AG04450 (cell line): Measurements from ENCODE around the gene TRIO. TPM values are rescaled to one million over a fixed set of nuclear protein-coding genes. Genes with fewer than 3 reads are reported as not detected.
"Not testable (repeated sequence)": the region's sequence is repeated elsewhere in the genome, so short reads cannot be mapped to it uniquely, and the experiment has no call there.

Experiments used
- CTCF ChIA-PET: fragments of 300-600, 350-600 bp; formaldehyde crosslinking; extraction: SDS; loops from one replicate; lab custom pipeline; 2022; ENCODE audit warnings: antibody characterized with exemption, inconsistent platforms; lab: Charles Lee
- POLR2A ChIA-PET: fragments of 350-600 bp; formaldehyde crosslinking; extraction: SDS; loops from one replicate; lab custom pipeline; 2021; ENCODE audit warnings: antibody characterized with exemption, inconsistent platforms; lab: Yijun Ruan, JAX
- DNase-seq: peaks from one replicate; pipeline ENCODE4 v3.0.0-alpha.2; 2011; ENCODE audit warnings: low read depth, low spot score
- H3K27ac ChIP-seq: one replicate; pipeline ENCODE4 v1.5.1; 2012; ENCODE audit warnings: low read depth, low read length, control low read depth
- H3K27me3 ChIP-seq: one replicate; pipeline ENCODE4 v1.6.0; 2012; ENCODE audit warnings: low read length; ENCODE audit not compliant: control insufficient read depth, insufficient read depth
- H3K4me3 ChIP-seq: 2 replicates; pipeline ENCODE4 v1.5.1; 2011; ENCODE audit warnings: mild to moderate bottlenecking, low read depth, low read length, control low read depth
- H3K9me3 ChIP-seq: 2 replicates; pipeline ENCODE4 v1.5.1; 2012; ENCODE audit warnings: low read length; ENCODE audit not compliant: control insufficient read depth, insufficient read depth
- polyA plus RNA-seq: library from polyadenylated mRNA; depleted of rRNA; stranded (reverse); fragments of >200 nt; gene quantifications from 2 replicates; pipeline ENCODE4 v1.2.3, GENCODE V29; 2011
- TF ChIP-seq, protein P1 (sequence below): IDR thresholded peaks from 2 replicates; pipeline ENCODE4 v1.5.1; 2011; ENCODE audit warnings: low read depth, low read length, control low read depth, inconsistent platforms

TRIO gene
- polyA plus RNA-seq, 1 experiment, result 268 TPM

- Histone ChIP-seq H3K9me3 (no peaks in the 10 kb centered on the region), H3K4me3 (no peak overlapping the region), H3K27me3 (no peaks in the 10 kb centered on the region), H3K27ac (no peak overlapping the region)
- TF ChIP-seq, protein P1, sequence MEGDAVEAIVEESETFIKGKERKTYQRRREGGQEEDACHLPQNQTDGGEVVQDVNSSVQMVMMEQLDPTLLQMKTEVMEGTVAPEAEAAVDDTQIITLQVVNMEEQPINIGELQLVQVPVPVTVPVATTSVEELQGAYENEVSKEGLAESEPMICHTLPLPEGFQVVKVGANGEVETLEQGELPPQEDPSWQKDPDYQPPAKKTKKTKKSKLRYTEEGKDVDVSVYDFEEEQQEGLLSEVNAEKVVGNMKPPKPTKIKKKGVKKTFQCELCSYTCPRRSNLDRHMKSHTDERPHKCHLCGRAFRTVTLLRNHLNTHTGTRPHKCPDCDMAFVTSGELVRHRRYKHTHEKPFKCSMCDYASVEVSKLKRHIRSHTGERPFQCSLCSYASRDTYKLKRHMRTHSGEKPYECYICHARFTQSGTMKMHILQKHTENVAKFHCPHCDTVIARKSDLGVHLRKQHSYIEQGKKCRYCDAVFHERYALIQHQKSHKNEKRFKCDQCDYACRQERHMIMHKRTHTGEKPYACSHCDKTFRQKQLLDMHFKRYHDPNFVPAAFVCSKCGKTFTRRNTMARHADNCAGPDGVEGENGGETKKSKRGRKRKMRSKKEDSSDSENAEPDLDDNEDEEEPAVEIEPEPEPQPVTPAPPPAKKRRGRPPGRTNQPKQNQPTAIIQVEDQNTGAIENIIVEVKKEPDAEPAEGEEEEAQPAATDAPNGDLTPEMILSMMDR, result no peak
- POLR2A ChIA-PET, result interaction anchor here (0.9 kb wide), 1 partner anchor 12 kb away, joined by 3 read pairs; no protein-coding TSS in a partner anchor
- CTCF ChIA-PET, result no interaction called here
- DNase-seq, result no peak
These were observed 286.2 kb downstream of the TRIO start for GRCh38 chr5:14429101-14430050.

GRCh38 chr5:14431534-14431933, 288.4 kb downstream of the TRIO start:
- ChIA-PET CTCF (interaction anchor here (1.1 kb wide), 1 partner anchor 217 kb away, joined by 3 read pairs; no protein-coding TSS in a partner anchor), POLR2A (no interaction called here)
- Histone ChIP-seq H3K27ac (no peak overlapping the region), H3K4me3 (no peak overlapping the region), H3K9me3 (no peaks in the 10 kb centered on the region), H3K27me3 (no peaks in the 10 kb centered on the region)
- DNase-seq, result no peak
- TF ChIP-seq, protein P1, result no peak

GRCh38 chr5:14432931-14433589, 289.9 kb downstream of the TRIO start:
- TF ChIP-seq, protein P1, result no peak
- no peak for DNase-seq
- no peak overlapping the region for H3K27ac ChIP-seq
- CTCF ChIA-PET, result interaction anchor here (0.6 to 1.1 kb wide), 2 partner anchors 44 to 216 kb away, joined by 3 to 4 read pairs; no protein-coding TSS in a partner anchor
- POLR2A ChIA-PET, result no interaction called here
- no peaks in the 10 kb centered on the region for H3K27me3 ChIP-seq
- no peaks in the 10 kb centered on the region for H3K9me3 ChIP-seq
- H3K4me3 ChIP-seq, result no peak overlapping the region

- TF ChIP-seq, protein P1, result no peak
- Histone ChIP-seq H3K4me3 (no peak overlapping the region), H3K9me3 (no peaks in the 10 kb centered on the region), H3K27ac (peak overlapping the region; percentile 13), H3K27me3 (no peaks in the 10 kb centered on the region)
- CTCF ChIA-PET, result no interaction called here
- POLR2A ChIA-PET, result no interaction called here
- no peak for DNase-seq
These were observed 292.3 kb downstream of the TRIO start for GRCh38 chr5:14435481-14435880.

- POLR2A ChIA-PET, H3K9me3 ChIP-seq, DNase-seq, H3K27me3 ChIP-seq, H3K27ac ChIP-seq, CTCF ChIA-PET, H3K4me3 ChIP-seq: not testable (repeated sequence)
These were observed 293.0 kb downstream of the TRIO start for GRCh38 chr5:14436122-14436521.
